ENCODE data around the gene FSD1L.

The FSD1L gene

DNA sequence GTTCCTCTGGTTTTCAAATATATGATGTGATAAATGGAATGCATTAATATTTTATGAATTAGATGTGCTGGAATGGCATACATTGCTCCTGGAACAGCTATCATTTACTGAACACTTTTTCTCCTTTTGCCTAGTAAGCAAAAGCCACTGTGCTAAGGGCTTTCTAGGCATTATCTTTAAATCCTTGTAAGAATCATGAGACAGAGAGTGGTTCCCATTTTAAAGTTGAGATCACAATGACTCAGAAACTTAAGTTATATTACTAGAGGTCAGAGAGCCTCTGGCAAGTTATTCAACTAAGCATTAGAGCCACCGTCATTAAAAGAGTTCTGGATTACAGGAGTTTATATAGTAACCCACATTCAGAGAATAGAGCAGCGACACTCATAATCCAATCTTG lies 26.7 kb upstream of the FSD1L start:
- FAIRE-seq = peak; percentile 36
- no peak for DNase-seq (ENCODE audit: insufficient read length, low spot score)
- TF ChIP-seq POLR2A (IDR thresholded peaks at IDR 0.05; ENCODE audit: low read depth, low read length) = no peak

DNA sequence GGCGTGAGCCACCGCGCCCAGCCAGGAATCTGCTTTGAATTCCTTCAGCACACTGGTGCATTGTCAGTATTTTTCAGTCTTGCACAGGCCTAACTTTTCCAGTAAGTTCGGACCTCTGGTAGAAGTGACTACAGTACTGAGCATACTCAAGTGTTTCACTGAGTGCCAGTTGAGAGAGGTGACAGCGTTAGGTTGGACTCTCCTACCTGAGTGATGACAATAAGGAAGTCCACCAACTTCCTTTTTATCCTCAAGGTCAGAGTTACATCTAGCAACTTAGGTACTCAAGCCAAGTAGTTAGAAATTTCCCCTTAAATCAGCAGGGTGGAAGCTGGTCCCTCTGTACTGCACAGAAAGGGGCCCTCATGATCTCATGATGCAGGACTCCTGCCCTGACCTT lies 26.0 kb upstream of the FSD1L start:
- DNase-seq (ENCODE audit: insufficient read length, low spot score) = no peak
- TF ChIP-seq POLR2A (IDR thresholded peaks at IDR 0.05; ENCODE audit: low read depth, low read length) = no peak
- FAIRE-seq = no peak

DNA sequence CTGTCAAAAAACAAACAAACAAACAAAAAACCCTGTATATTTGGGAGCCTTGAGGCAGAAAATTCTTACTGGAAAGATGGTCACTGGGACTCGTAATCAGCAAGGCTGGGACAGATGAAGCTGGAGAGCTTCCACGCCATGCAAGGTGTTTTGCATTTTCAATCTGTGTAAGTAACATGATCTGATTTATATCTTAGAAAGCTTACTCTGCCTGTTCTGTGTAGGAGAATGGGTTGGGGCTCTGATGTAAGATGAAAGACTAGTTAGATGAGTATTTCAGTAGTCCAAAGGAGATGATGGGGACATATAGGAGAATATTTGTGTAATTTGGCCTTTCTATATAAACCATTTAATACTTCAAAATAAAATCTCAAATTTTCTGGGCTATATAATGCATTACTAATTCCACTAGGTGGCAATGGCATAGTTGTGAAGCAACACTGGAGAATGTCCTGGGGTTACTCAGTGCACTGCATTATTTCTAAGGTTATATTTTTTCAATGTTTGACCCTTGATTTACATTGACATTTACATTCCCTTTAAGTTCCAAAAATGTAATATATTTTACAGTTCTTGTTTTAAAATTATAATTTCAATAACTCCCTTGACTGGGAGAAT lies 21.9 kb upstream of the FSD1L start:
- FAIRE-seq (peak; percentile 95), DNase-seq (ENCODE audit: insufficient read length, low spot score) (peak; percentile 33)

DNA sequence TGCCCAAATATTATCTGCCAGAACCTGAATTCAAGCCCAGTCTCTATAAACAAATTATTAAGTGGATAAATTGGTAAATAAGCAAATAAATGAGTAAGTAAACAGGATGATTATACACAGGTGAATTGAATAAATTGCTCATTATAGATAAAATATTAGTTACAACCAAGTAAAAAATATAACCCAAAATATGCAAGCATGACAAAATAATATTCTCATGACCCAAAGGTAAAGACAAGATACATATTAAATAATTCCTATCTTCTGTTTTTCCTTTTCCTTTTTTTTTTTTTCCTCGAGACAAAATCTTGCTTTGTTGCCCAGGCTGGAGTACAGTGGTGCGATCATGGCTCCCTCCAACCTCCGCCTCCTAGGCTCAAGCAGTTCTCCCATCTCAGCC lies 21.2 kb upstream of the FSD1L start:
- FAIRE-seq (no peak), DNase-seq (ENCODE audit: insufficient read length, low spot score) (no peak)
- TF ChIP-seq POLR2A (IDR thresholded peaks at IDR 0.05; ENCODE audit: low read depth, low read length) = no peak

More for the DNA sequence above, 21.9 kb upstream of the FSD1L start:
- no peak for TF ChIP-seq POLR2A (IDR thresholded peaks at IDR 0.05; ENCODE audit: low read depth, low read length)

DNA sequence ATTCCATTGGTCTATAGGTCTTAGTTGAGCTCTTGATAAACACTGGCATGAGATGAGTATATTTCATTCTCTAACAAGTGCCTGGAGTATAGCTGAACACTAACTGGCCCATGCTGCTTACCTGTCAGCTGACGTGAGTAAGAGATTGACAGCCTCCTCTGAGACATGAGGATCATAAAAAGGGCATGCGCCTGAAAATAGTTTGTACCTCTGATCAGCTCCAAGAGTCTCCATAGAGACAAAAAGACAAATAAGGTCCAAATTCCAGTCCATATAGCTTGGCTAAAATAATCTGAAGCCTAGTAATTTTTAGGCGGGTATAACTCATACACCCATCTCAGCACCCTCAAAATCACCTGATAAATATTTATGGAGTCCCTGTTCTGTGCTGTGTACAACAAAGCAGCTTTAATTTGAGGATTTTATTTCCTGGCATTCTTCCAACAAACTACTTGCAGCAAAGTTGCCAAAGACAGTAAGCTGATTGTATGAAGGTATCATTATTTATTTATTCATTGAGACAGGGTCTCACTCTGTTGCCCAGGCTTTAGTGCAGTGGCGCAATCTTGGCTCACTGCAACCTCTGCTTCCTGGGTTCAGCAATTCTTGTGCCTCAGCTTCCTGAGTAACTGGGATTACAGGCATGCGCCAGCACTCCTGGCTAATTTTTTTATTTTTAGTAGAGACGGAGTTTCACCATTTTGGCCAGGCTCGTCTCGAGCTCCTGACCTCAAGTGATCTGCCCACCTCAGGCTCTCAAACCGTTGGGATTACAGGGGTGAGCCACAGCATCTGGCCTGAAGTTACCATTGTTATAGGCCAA lies 16.2 kb upstream of the FSD1L start:
- no peak for FAIRE-seq
- TF ChIP-seq POLR2A (IDR thresholded peaks at IDR 0.05; ENCODE audit: low read depth, low read length) = no peak
- no peak for DNase-seq (ENCODE audit: insufficient read length, low spot score)

DNA sequence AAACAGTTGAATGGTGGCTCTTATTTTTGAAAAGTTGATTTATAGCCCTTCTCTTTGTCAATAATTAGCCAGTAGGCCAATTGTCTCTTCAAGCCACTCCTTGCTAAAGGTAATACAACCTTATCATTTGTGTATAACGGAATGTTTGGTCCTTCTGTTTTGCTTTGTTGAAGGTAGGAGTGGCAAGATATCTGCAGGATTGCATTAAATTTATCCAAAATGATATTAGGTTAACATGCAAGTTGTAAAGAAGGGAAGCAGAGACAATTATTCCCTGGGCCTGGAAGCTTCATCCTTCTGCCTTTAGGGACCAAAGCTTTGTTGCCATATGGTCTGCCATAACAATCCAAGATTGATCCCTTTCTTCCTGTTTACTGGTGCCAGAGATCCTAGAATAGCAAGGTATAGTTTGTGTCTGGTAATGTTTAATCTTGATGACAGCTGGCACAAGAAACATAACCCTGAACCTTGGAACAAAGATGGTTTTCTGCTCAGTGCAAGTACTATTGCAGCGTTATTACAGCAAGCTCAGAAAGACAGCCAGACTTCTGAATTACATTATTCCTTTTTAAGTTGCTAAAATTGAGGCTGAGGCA lies 15.5 kb upstream of the FSD1L start:
- DNase-seq (ENCODE audit: insufficient read length, low spot score) (no peak), FAIRE-seq (no peak)
- TF ChIP-seq POLR2A (IDR thresholded peaks at IDR 0.05; ENCODE audit: low read depth, low read length) = no peak

DNA sequence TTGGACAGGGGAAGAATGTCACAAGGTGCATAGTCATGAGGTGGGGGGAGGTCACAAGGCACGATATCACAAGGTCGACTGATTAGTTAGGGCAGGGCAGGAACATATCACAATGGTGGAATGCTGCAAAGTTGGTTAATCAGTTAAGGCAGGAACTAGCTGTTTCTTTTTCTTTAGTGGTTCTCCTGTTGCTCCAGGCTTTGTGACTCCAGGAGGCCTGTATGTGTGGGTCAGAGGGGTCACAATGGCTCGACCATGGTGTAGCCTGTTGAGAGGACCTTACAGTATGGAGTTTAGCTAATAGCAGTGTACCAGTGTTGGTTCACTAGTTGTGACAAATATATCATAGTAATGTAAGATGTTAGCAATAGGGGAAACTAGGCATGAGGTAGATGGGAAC lies 12.4 kb upstream of the FSD1L start:
- DNase-seq (ENCODE audit: insufficient read length, low spot score) (no peak), FAIRE-seq (no peak)
- no peak for TF ChIP-seq POLR2A (IDR thresholded peaks at IDR 0.05; ENCODE audit: low read depth, low read length)

DNA sequence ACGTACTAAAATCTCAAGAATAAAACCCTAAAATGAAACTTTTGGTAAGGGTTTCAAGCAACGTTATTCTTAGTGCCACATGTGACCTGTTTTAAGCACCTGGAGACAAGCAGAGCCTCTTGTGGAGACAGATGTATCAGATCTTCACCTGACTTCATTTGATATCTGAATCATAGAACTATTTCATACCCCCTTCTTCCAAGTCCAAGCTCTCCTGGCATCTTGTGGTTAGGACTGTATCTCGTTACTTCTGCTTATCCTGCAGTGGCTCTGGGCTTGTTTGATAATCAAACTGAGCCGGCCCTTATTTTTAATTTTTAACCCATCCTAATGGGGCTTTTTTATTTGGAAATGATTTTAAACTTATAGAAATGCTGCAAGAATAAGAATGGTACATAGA lies 11.1 kb upstream of the FSD1L start:
- FAIRE-seq = no peak
- no peak for TF ChIP-seq POLR2A (IDR thresholded peaks at IDR 0.05; ENCODE audit: low read depth, low read length)

DNA sequence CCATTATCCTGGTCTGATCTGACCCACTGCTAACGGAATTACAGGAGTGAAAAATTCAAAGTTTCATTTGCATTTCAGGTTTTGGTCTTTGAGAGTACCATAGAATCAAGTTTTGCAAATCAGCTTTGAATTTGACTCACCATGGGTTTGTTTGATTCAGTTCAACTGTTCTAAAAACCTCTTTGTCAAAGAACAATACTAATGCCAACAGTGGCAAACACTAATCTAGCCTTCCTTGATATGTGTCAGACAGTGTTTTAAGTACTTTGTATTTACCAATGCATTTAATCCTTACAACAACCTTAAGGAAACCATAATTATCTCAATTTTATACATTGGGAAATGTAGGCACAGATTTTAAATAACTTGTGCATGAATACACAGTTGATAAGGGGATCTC lies 10.1 kb upstream of the FSD1L start:
- FAIRE-seq = no peak
- no peak for DNase-seq (ENCODE audit: insufficient read length, low spot score)

More for the DNA sequence above, 11.1 kb upstream of the FSD1L start:
- DNase-seq (ENCODE audit: insufficient read length, low spot score) = no peak

DNA sequence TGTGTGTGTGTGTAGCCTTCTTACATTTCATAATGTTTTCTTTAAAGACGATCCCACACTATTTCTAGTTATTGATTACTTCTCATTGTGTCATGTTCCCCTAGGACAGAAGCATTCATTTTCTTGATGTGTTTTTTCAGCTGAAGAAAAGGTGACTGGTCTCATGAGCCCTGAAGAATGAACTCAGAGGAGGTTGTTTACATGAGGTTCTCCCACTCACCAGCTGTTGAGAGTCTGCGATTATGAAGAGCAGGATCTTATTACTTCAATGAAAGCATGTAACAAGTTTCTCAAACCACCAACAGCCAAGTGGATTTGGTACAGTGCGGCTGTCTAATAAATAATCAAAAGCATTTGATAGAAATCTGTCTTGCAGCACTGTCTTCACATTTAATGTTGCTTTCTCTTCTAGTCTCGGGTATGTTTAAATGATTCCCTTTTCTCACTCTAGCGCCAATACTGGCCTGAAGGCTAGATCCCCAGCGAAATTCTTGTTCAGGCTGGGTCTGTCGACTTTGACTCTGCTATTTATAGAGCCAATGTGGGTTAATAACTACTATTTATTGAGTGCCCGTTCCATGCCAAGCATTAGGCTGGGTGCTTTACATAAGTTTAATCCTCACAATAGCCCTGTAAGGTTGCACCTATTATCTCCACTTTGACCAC lies 9.6 kb upstream of the FSD1L start:
- TF ChIP-seq POLR2A (IDR thresholded peaks at IDR 0.05; ENCODE audit: low read depth, low read length) = no peak
- DNase-seq (ENCODE audit: insufficient read length, low spot score) (no peak), FAIRE-seq (no peak)

More for the DNA sequence above, 10.1 kb upstream of the FSD1L start:
- no peak for TF ChIP-seq POLR2A (IDR thresholded peaks at IDR 0.05; ENCODE audit: low read depth, low read length)

DNA sequence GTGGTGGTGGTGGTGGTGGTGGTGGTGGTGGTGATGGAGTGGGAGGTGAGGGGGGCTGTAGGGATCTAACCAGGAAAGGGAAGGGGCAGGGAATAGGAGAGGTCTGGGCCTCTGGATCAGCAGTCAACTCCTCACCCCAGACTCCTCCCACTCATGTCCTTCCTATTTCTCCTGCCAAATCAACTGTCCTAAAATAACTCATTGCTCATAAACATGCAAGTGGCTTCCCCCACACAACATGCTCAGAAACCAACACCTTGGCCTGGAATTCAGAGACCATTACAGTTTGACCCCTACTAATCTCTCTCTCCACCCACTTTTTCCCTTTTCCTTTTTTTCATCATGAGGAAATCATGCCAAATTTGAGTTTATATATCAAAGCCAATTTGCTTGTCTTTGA lies 8.4 kb upstream of the FSD1L start:
- no peak for FAIRE-seq
- TF ChIP-seq POLR2A (IDR thresholded peaks at IDR 0.05; ENCODE audit: low read depth, low read length) = no peak
- no peak for DNase-seq (ENCODE audit: insufficient read length, low spot score)

DNA sequence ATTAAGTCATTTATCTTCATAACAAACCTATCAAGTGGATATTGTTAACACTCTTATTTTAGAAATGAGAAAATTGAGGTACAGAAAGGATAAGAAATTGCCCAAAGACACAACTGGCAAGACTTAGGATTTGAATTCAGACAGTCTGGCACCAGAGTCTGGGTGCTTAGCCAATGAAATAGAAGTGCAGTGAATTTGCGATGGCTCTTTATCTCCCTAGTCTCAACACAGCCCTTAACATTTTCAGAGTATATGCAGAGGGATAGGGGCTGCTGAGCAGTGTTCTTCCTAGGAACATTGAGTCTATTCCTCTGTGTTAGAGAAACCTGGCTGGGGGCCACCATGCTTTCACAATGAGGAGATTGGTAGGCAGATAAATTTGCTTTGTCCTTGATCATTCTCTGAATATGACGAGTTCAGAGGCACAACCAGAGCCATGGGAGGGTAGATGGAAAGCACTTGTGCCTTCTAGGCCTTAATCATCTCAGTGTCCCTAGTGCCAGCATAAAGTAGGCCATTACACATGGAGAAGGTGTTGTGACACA lies 6.1 kb upstream of the FSD1L start:
- DNase-seq (ENCODE audit: insufficient read length, low spot score) (no peak), FAIRE-seq (no peak)
- TF ChIP-seq POLR2A (IDR thresholded peaks at IDR 0.05; ENCODE audit: low read depth, low read length) = no peak

DNA sequence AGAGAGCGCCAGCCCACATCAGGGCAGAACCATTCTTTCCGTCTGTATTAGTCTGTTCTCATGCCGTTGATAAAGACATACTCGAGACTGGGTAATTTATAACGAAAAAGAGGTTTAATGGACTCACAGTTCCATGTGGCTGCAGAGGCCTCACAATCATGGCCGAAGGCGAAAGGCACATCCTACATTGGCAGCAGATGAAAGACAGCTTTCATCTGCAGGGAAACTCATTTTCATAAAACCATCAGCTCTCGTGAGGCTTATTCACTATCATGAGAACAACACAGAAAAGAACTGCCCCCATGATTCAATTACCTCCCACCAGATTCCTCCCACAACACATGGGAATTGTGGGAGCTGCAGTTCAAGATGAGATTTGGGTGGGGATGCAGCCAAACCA lies 4.7 kb upstream of the FSD1L start:
- no peak for FAIRE-seq
- DNase-seq (ENCODE audit: insufficient read length, low spot score) = no peak
- TF ChIP-seq POLR2A (IDR thresholded peaks at IDR 0.05; ENCODE audit: low read depth, low read length) = no peak

DNA sequence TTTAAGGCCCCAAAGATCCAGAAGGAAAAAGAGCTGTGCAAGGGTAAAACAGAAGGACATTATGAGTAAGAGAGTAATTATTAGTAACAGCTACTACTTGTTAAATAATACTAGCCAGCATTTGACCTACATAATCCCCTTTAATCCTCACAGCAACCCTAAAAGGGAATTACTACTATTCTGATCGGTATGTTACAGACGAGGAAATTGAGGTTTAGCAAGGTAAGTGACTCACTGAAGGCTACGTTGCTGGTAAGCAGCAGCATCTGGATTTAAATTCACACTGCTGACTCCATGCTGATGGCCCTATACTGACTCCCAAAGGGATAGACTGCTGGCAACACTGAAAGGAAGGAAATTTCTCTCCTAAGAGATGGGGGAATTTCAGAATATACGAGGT lies 3.7 kb upstream of the FSD1L start:
- FAIRE-seq = no peak
- DNase-seq (ENCODE audit: insufficient read length, low spot score) = no peak

More for the DNA sequence above, 3.7 kb upstream of the FSD1L start:
- no peak for TF ChIP-seq POLR2A (IDR thresholded peaks at IDR 0.05; ENCODE audit: low read depth, low read length)

Data from H54 (cell line).